ENCODE data around the gene UROC1.

- TF ChIP-seq REST (IDR thresholded peaks at IDR 0.05; ENCODE audit: insufficient read depth in 1 of 2, low read depth in 2 of 2, low read length in 2 of 2) = no peak
- TF ChIP-seq POLR2AphosphoS5 (IDR thresholded peaks at IDR 0.05; ENCODE audit: low read depth, low read length) = no peak
- no peak for TF ChIP-seq TAF1 (IDR thresholded peaks at IDR 0.05; ENCODE audit: borderline replicate concordance, insufficient read depth, low read length)
- TF ChIP-seq SIN3A (IDR thresholded peaks at IDR 0.05; ENCODE audit: borderline replicate concordance, insufficient read depth, low read length) = no peak
- TF ChIP-seq FOXP2 (optimal IDR thresholded peaks at IDR 0.05; ENCODE audit: borderline replicate concordance, extremely low read depth, extremely low read length, insufficient read depth) = no peak
These were observed 32.9 kb downstream of the UROC1 start for GRCh38 chr3:126484662-126485061.

All from PFSK-1 (cell line).